Measurements from ENCODE around the gene BHLHE23.
A peak's percentile ranks its signal among the peaks of the same experiment; 100 is the strongest.

Gene BHLHE23

GRCh38 chr20:63026582-63027165 is 19.9 kb upstream of the BHLHE23 start:
- no peak for DNase-seq

GRCh38 chr20:63025534-63026331 is 19.0 kb upstream of the BHLHE23 start:
- DNase-seq, result peak in 4 of 56 donors; percentile 4 to 55 (median 26)

GRCh38 chr20:63024573-63025392 is 18.0 kb upstream of the BHLHE23 start:
- no peak for DNase-seq

GRCh38 chr20:63023936-63024571 is 17.3 kb upstream of the BHLHE23 start:
- no peak for DNase-seq

GRCh38 chr20:63023071-63023935 is 16.5 kb upstream of the BHLHE23 start:
- no peak for DNase-seq

GRCh38 chr20:63022501-63022900 is 15.7 kb upstream of the BHLHE23 start:
- DNase-seq, result no peak

GRCh38 chr20:63021356-63022321 is 14.9 kb upstream of the BHLHE23 start:
- no peak for DNase-seq

- DNase-seq, result no peak
Measured at GRCh38 chr20:63020681-63021080, 13.9 kb upstream of the BHLHE23 start.

GRCh38 chr20:63017826-63018411 is 11.2 kb upstream of the BHLHE23 start:
- DNase-seq, result no peak

GRCh38 chr20:63017076-63017825 is 10.5 kb upstream of the BHLHE23 start:
- DNase-seq, result no peak

GRCh38 chr20:63016514-63017075 is 9.8 kb upstream of the BHLHE23 start:
- DNase-seq, result no peak

GRCh38 chr20:63015662-63016361 is 9.0 kb upstream of the BHLHE23 start:
- DNase-seq, result no peak

- no peak for DNase-seq
Measured at GRCh38 chr20:63015147-63015661, 8.4 kb upstream of the BHLHE23 start.

GRCh38 chr20:63014710-63015109 is 7.9 kb upstream of the BHLHE23 start:
- no peak for DNase-seq

- DNase-seq, result no peak
Measured at GRCh38 chr20:63014287-63014686, 7.5 kb upstream of the BHLHE23 start.

GRCh38 chr20:63013207-63013606 is 6.4 kb upstream of the BHLHE23 start:
- DNase-seq, result no peak

GRCh38 chr20:63011798-63012197 is 5.0 kb upstream of the BHLHE23 start:
- no peak for DNase-seq
